Mammary microvascular endothelial cell (primary cell): Measurements from ENCODE around the gene MIDN. TPM values are rescaled to one million over a fixed set of nuclear protein-coding genes. Genes with fewer than 3 reads are reported as not detected.

Source experiments
- total RNA-seq: library from RNA; depleted of rRNA; stranded (reverse); fragments of >200 nt; gene quantifications from 2 replicates; pipeline ENCODE4 v1.2.3, GENCODE V29; 2015

Gene MIDN
- total RNA-seq: 27.0 and 31.7 TPM in 2 replicates

GRCh38 chr19:1248139-1248785 is at the start of gene MIDN:
Gene MIDN, plus strand, starts transcription at chr19:1248583. Its CDS starts 1,714 bp downstream, at chr19:1250297.

GRCh38 chr19:1205114-1206099 is 43.0 kb upstream of the MIDN start, which contains the start of gene STK11:
Gene STK11, plus strand, starts transcription at chr19:1205778. Its CDS starts 1,136 bp downstream, at chr19:1206914.

GRCh38 chr19:1237754-1238368 is 10.5 kb upstream of the MIDN start, which contains the start of gene CBARP:
Gene CBARP, minus strand, starts transcription at chr19:1238005. Its CDS starts 1,905 bp downstream, at chr19:1236100.

GRCh38 chr19:1241417-1242095 is 6.8 kb upstream of the MIDN start, which contains the start of gene ATP5F1D:
Gene ATP5F1D, plus strand, starts transcription at chr19:1241751. Its CDS starts 100 bp downstream, at chr19:1241851.

GRCh38 chr19:1269065-1269477 is 20.7 kb downstream of the MIDN start, which contains the start of gene CIRBP:
Gene CIRBP, plus strand, starts transcription at chr19:1269332. Its CDS starts 1,602 bp downstream, at chr19:1270934.

GRCh38 chr19:1275260-1275975 is 27.0 kb downstream of the MIDN start, which contains the start of gene FAM174C:
Gene FAM174C, plus strand, starts transcription at chr19:1275530. Its CDS starts 20 bp downstream, at chr19:1275550.

GRCh38 chr19:1285737-1286360 is 37.5 kb downstream of the MIDN start, which contains the start of gene EFNA2:
Gene EFNA2, plus strand, starts transcription at chr19:1285873. Its CDS starts 296 bp downstream, at chr19:1286169.

Other genes with a start within 250 kb of the MIDN start
- gene GRIN3B, start 248.2 kb upstream of the MIDN start, total RNA-seq: 0.53 and 2.6 TPM in 2 replicates
- 144 and 147 TPM in 2 replicates for gene TMEM259, start 227.5 kb upstream of the MIDN start, total RNA-seq
- gene RNU6-2, start 227.1 kb upstream of the MIDN start, total RNA-seq: not detected in 2 replicates
- 166 and 189 TPM in 2 replicates for gene CNN2, start 222.0 kb upstream of the MIDN start, total RNA-seq
- gene ABCA7, start 208.5 kb upstream of the MIDN start, total RNA-seq: 6.1 and 13.3 TPM in 2 replicates
- 43.0 and 45.8 TPM in 2 replicates for gene ARHGAP45, start 181.4 kb upstream of the MIDN start, total RNA-seq
- gene POLR2E, start 153.2 kb upstream of the MIDN start, total RNA-seq: 352 and 370 TPM in 2 replicates
- 881 and 907 TPM in 2 replicates for gene GPX4, start 144.6 kb upstream of the MIDN start, total RNA-seq
- 38.8 and 42.5 TPM in 2 replicates for gene SBNO2, start 74.3 kb upstream of the MIDN start, total RNA-seq
- gene STK11, start 42.8 kb upstream of the MIDN start, total RNA-seq: 73.8 and 83.4 TPM in 2 replicates
- gene CBARP, start 10.6 kb upstream of the MIDN start, total RNA-seq: 1.9 and 3.1 TPM in 2 replicates
- gene ATP5F1D, start 6.8 kb upstream of the MIDN start, total RNA-seq: 53.4 and 66.3 TPM in 2 replicates
- 145 and 160 TPM in 2 replicates for gene CIRBP, start 20.7 kb downstream of the MIDN start, total RNA-seq
- 86.5 and 107 TPM in 2 replicates for gene FAM174C, start 26.9 kb downstream of the MIDN start, total RNA-seq
- gene EFNA2, start 37.3 kb downstream of the MIDN start, total RNA-seq: not detected in 2 replicates
- gene NDUFS7, start 135.3 kb downstream of the MIDN start, total RNA-seq: 206 and 213 TPM in 2 replicates
- gene GAMT, start 153.0 kb downstream of the MIDN start, total RNA-seq: 15.4 and 18.3 TPM in 2 replicates
- 83.3 and 92.8 TPM in 2 replicates for gene DAZAP1, start 159.0 kb downstream of the MIDN start, total RNA-seq
- 3,210 and 3,696 TPM in 2 replicates for gene RPS15, start 189.8 kb downstream of the MIDN start, total RNA-seq
- gene APC2, start 201.5 kb downstream of the MIDN start, total RNA-seq: not detected in 2 replicates
- gene C19orf25, start 230.6 kb downstream of the MIDN start, total RNA-seq: 16.1 and 20.4 TPM in 2 replicates
- 0.13 and 0.94 TPM in 2 replicates for gene PCSK4, start 241.8 kb downstream of the MIDN start, total RNA-seq
- gene REEP6, start 242.6 kb downstream of the MIDN start, total RNA-seq: 1.1 and 2.7 TPM in 2 replicates